Liver (tissue), 3 donors: Measurements from ENCODE around the gene MAP3K19.

ENCODE experiments used
- CTCF ChIP-seq: fragments of 150-350 bp; IDR thresholded peaks from 2 replicates; pipeline ENCODE4 v1.5.1; 2017; ENCODE audit warnings: improper control_type of control experiment, low read depth, low read length; ENCODE audit not compliant: missing input control
- EGR1 ChIP-seq, 2 donors: IDR thresholded peaks; 2 replicates each; pipeline ENCODE4 v1.6.1; 2016 to 2018; ENCODE audit warnings: antibody characterized with exemption in 2 of 2, low read depth in 2 of 2
- JUND ChIP-seq, 2 donors: IDR thresholded peaks; 2 replicates each; pipeline ENCODE4 v1.6.1; 2016; ENCODE audit warnings: antibody characterized with exemption in 2 of 2
- MAX ChIP-seq: IDR thresholded peaks from 2 replicates; pipeline ENCODE4 v1.6.1; 2016; ENCODE audit warnings: antibody characterized with exemption
- RAD21 ChIP-seq, 2 donors: IDR thresholded peaks; 2 replicates each; pipeline ENCODE4 v1.6.1; 2016; ENCODE audit warnings: antibody characterized with exemption in 2 of 2, mild to moderate bottlenecking in 2 of 2
- REST ChIP-seq: IDR thresholded peaks from 2 replicates; pipeline ENCODE4 v1.6.1; 2016; ENCODE audit warnings: antibody characterized with exemption, mild to moderate bottlenecking
- SP1 ChIP-seq: IDR thresholded peaks from 2 replicates; pipeline ENCODE4 v1.6.1; 2018; ENCODE audit warnings: antibody characterized with exemption, mild to moderate bottlenecking
- TAF1 ChIP-seq: conservative IDR thresholded peaks from 2 replicates; pipeline ENCODE4 v1.6.1; 2016; ENCODE audit warnings: antibody characterized with exemption, mild to moderate bottlenecking
- TF ChIP-seq, protein P1 (sequence below): IDR thresholded peaks from 2 replicates; pipeline ENCODE4 v1.6.1; 2016; ENCODE audit warnings: antibody characterized with exemption
- TF ChIP-seq, protein P2 (sequence below): IDR thresholded peaks from 2 replicates; pipeline ENCODE4 v1.6.1; 2016; ENCODE audit warnings: antibody characterized with exemption
- donor health status: healthy.
- donor health status: healthy.

- no peak for TF ChIP-seq JUND (IDR thresholded peaks at IDR 0.05)
- TF ChIP-seq CTCF: no peak
- TF ChIP-seq TAF1: no peak
- TF ChIP-seq SP1: no peak
- no peak for TF ChIP-seq RAD21 (IDR thresholded peaks at IDR 0.05)
- TF ChIP-seq, protein P1, sequence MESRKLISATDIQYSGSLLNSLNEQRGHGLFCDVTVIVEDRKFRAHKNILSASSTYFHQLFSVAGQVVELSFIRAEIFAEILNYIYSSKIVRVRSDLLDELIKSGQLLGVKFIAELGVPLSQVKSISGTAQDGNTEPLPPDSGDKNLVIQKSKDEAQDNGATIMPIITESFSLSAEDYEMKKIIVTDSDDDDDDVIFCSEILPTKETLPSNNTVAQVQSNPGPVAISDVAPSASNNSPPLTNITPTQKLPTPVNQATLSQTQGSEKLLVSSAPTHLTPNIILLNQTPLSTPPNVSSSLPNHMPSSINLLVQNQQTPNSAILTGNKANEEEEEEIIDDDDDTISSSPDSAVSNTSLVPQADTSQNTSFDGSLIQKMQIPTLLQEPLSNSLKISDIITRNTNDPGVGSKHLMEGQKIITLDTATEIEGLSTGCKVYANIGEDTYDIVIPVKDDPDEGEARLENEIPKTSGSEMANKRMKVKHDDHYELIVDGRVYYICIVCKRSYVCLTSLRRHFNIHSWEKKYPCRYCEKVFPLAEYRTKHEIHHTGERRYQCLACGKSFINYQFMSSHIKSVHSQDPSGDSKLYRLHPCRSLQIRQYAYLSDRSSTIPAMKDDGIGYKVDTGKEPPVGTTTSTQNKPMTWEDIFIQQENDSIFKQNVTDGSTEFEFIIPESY: no peak
- TF ChIP-seq, protein P2, sequence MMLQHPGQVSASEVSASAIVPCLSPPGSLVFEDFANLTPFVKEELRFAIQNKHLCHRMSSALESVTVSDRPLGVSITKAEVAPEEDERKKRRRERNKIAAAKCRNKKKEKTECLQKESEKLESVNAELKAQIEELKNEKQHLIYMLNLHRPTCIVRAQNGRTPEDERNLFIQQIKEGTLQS: no peak
- no peak for TF ChIP-seq REST
- TF ChIP-seq MAX: no peak
- TF ChIP-seq EGR1 (IDR thresholded peaks at IDR 0.05; ENCODE audit: low read depth in 2 of 2): no peak
Measured at GRCh38 chr2:134936691-134937090, 110.6 kb downstream of the MAP3K19 start.
